Measurements from ENCODE around the gene SRGAP1. TPM values are rescaled to one million over a fixed set of nuclear protein-coding genes. Genes with fewer than 3 reads are reported as not detected.

SRGAP1 gene
- total RNA-seq, 1 experiment from 2014 or later: 65.0 TPM

DNA sequence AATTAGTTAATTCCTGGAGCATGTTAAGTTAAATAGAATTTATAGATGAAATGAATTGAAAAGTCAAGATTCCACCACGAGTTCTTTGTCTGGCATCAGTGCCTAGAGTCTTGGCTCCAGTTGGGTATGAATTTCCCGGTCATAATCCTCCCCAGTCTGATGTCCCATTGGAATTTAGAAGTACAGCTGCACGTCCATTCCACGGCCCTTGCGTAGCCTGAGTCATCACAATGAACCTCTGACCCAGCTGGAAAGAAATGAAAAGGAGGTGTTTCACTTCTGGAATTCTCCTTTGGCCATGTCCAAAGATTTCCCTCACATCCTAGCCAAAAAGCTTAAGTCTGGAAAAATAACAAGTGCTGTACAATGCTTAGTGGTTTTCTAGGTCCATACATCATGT lies 254.9 kb downstream of the SRGAP1 start:
- TF ChIP-seq CTCF (IDR thresholded peaks at IDR 0.05; ENCODE audit: unreplicated experiment): no peak
- H3K27ac Mint-ChIP-seq (ENCODE audit: low read depth, unreplicated experiment): peak overlapping the region; percentile 54
- POLR2A ChIA-PET: interaction anchor here (0.7 to 5.4 kb wide), 12 partner anchors 12 to 255 kb away, joined by 3 to 62 read pairs (median 4); partner anchors contain the start of gene SRGAP1
- peak; percentile 85 for DNase-seq (ENCODE audit: unreplicated experiment)
- H3K4me3 Mint-ChIP-seq (ENCODE audit: unreplicated experiment): no peak overlapping the region
- H3K9me3 Mint-ChIP-seq (ENCODE audit: unreplicated experiment): no peaks in the 10 kb centered on the region
- H3K4me1 Mint-ChIP-seq (ENCODE audit: insufficient read depth, unreplicated experiment): peaks cover 34% of the 10 kb centered on the region
- intact Hi-C loops (cut with micrococcal nuclease): no loop called here
- peaks cover 45% of the 10 kb centered on the region for H3K36me3 Mint-ChIP-seq (ENCODE audit: insufficient read depth, unreplicated experiment)
- no TSS peak for BruUV-seq (replicated peaks)
- CTCF ChIA-PET: interaction anchor here (0.7 to 4.4 kb wide), 7 partner anchors 11 to 254 kb away, joined by 3 to 26 read pairs (median 4); partner anchors contain the start of gene SRGAP1
- no peaks in the 10 kb centered on the region for H3K27me3 Mint-ChIP-seq (ENCODE audit: insufficient read depth, unreplicated experiment)

DNA sequence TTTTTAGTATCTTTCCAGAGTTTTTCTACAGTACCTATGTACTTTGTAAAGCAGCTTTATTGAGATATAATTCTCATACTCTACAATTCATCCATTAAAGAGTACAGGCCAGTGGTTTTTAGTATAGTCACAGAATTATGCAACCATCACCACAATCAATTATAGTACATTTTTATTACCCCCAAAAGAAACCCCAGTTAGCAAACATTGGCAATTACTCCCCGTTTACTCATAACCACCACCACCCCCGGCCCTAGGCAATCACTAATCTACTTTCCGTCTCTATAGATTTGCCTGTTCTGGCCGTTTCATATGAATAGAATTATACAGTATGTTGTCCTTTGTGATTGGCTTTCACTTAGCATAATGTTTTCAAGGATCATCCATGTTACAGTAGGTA lies 257.8 kb downstream of the SRGAP1 start:
- intact Hi-C loops (cut with micrococcal nuclease): no loop called here
- Mint-ChIP-seq H3K4me1 (ENCODE audit: insufficient read depth, unreplicated experiment) (peaks cover 47% of the 10 kb centered on the region), H3K27me3 (ENCODE audit: insufficient read depth, unreplicated experiment) (no peaks in the 10 kb centered on the region), H3K27ac (ENCODE audit: low read depth, unreplicated experiment) (peak overlapping the region; percentile 88), H3K36me3 (ENCODE audit: insufficient read depth, unreplicated experiment) (peaks cover 34% of the 10 kb centered on the region), H3K9me3 (ENCODE audit: unreplicated experiment) (no peaks in the 10 kb centered on the region), H3K4me3 (ENCODE audit: unreplicated experiment) (no peak overlapping the region)
- CTCF ChIA-PET: interaction anchor here (1.2 to 2.4 kb wide), 2 partner anchors 258 to 275 kb away, joined by 8 to 17 read pairs; partner anchors contain the start of gene SRGAP1
- BruUV-seq (replicated peaks): no TSS peak
- POLR2A ChIA-PET: interaction anchor here (2.4 to 3.9 kb wide), 5 partner anchors 15 to 258 kb away, joined by 23 to 60 read pairs (median 26); partner anchors contain the start of gene SRGAP1
- peak; percentile 51 for DNase-seq (ENCODE audit: unreplicated experiment)
- TF ChIP-seq CTCF (IDR thresholded peaks at IDR 0.05; ENCODE audit: unreplicated experiment): no peak

GRCh38 chr12:64103825-64104740 lies 259.6 kb downstream of the SRGAP1 start:
- peaks cover 33% of the 10 kb centered on the region for H3K4me1 Mint-ChIP-seq (ENCODE audit: insufficient read depth, unreplicated experiment)
- ChIA-PET POLR2A (interaction anchor here (0.6 to 3.9 kb wide), 33 partner anchors 11 to 347 kb away, joined by 3 to 60 read pairs (median 5); partner anchors contain the start of genes KICS2, SRGAP1 and XPOT), CTCF (interaction anchor here (0.5 to 2.4 kb wide), 6 partner anchors 61 to 268 kb away, joined by 3 to 17 read pairs (median 3); partner anchors contain the start of gene SRGAP1)
- H3K9me3 Mint-ChIP-seq (ENCODE audit: unreplicated experiment): no peaks in the 10 kb centered on the region
- peak overlapping the region; percentile 88 for H3K27ac Mint-ChIP-seq (ENCODE audit: low read depth, unreplicated experiment)
- no TSS peak for BruUV-seq (replicated peaks)
- H3K4me3 Mint-ChIP-seq (ENCODE audit: unreplicated experiment): peak overlapping the region; percentile 28
- H3K36me3 Mint-ChIP-seq (ENCODE audit: insufficient read depth, unreplicated experiment): peaks cover 34% of the 10 kb centered on the region
- DNase-seq (ENCODE audit: unreplicated experiment): peak; percentile 97
- intact Hi-C loops (cut with micrococcal nuclease): loop anchor here (1.0 kb wide), 3 partner anchors 117 to 259 kb away; no protein-coding TSS in a partner anchor
- no peaks in the 10 kb centered on the region for H3K27me3 Mint-ChIP-seq (ENCODE audit: insufficient read depth, unreplicated experiment)
- no peak for TF ChIP-seq CTCF (IDR thresholded peaks at IDR 0.05; ENCODE audit: unreplicated experiment)

DNA sequence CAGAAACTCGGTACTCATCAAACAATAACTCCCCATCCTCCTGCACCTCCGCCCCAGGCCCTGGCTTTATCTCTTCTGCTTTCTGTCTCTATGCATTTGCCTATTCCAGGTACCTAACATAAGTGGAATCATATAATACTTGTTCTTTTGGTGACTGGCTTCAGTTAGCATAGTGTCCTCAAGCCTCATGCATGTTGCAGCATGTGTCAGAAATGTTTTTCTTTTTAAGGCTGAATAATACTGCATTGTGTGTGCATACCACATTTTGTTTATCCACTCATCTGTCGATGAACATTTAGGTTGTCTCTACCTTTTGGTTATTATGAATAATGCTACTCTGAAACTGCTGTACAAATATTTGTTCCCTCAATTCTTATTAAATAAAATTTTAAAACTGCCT lies 260.5 kb downstream of the SRGAP1 start:
- peak overlapping the region; percentile 88 for H3K27ac Mint-ChIP-seq (ENCODE audit: low read depth, unreplicated experiment)
- no peaks in the 10 kb centered on the region for H3K9me3 Mint-ChIP-seq (ENCODE audit: unreplicated experiment)
- peaks cover 37% of the 10 kb centered on the region for H3K36me3 Mint-ChIP-seq (ENCODE audit: insufficient read depth, unreplicated experiment)
- BruUV-seq (replicated peaks): no TSS peak
- CTCF ChIA-PET: interaction anchor here (0.5 kb wide), 1 partner anchor 269 kb away, joined by 3 read pairs; no protein-coding TSS in a partner anchor
- peak overlapping the region; percentile 28 for H3K4me3 Mint-ChIP-seq (ENCODE audit: unreplicated experiment)
- POLR2A ChIA-PET: interaction anchor here (0.9 to 3.9 kb wide), 18 partner anchors 16 to 299 kb away, joined by 3 to 60 read pairs (median 12); partner anchors contain the start of genes KICS2, SRGAP1 and XPOT
- peak; percentile 34 for DNase-seq (ENCODE audit: unreplicated experiment)
- TF ChIP-seq CTCF (IDR thresholded peaks at IDR 0.05; ENCODE audit: unreplicated experiment): no peak
- peaks cover 26% of the 10 kb centered on the region for H3K4me1 Mint-ChIP-seq (ENCODE audit: insufficient read depth, unreplicated experiment)
- H3K27me3 Mint-ChIP-seq (ENCODE audit: insufficient read depth, unreplicated experiment): no peaks in the 10 kb centered on the region
- intact Hi-C loops (cut with micrococcal nuclease): no loop called here
